ENCODE results near the gene DPYD. TPM values are rescaled to one million over a fixed set of nuclear protein-coding genes. Genes with fewer than 3 reads are reported as not detected.

DPYD gene
- total and polyA plus RNA-seq, 10 of the 15 experiments (the other 5 are each of a cell fraction or from before 2014, with no cell fraction given): 5.7 to 23.8 (median 10.2) TPM

DNA sequence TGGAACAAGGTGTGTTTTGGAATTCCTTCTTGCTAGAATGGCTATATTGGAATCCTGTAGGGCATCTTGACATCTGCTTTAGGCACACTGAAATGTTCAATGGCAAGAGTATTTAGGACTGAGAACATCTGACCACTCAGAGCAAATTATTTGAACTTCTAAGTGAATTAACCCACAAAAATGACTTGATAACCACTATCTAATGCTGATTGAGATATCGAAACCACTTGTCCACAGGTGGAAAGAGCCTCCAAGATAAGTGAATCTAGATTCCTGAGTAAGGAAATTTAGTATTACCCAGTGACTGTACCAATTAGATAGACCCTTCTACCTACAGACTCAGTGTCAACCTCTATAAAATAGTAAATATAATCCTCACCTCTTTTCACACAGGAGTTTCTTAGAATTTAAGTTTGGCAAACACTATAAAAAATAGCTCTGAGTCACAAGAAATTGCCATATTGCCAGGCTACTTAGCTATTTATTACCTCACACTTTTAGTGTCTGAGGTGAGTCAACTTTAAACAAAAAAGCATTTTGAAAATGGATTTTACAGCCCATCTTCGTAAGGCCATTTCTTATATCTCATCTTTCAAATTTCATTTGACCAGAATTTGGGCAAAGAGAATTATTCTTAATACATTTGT lies 777.5 kb downstream of the DPYD start (continued):
- TF ChIP-seq ZNF622 (IDR thresholded peaks at IDR 0.05): no peak
- TF ChIP-seq, protein P1, sequence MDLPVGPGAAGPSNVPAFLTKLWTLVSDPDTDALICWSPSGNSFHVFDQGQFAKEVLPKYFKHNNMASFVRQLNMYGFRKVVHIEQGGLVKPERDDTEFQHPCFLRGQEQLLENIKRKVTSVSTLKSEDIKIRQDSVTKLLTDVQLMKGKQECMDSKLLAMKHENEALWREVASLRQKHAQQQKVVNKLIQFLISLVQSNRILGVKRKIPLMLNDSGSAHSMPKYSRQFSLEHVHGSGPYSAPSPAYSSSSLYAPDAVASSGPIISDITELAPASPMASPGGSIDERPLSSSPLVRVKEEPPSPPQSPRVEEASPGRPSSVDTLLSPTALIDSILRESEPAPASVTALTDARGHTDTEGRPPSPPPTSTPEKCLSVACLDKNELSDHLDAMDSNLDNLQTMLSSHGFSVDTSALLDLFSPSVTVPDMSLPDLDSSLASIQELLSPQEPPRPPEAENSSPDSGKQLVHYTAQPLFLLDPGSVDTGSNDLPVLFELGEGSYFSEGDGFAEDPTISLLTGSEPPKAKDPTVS (IDR thresholded peaks at IDR 0.05; ENCODE audit: low read depth, low read length): no peak

DNA sequence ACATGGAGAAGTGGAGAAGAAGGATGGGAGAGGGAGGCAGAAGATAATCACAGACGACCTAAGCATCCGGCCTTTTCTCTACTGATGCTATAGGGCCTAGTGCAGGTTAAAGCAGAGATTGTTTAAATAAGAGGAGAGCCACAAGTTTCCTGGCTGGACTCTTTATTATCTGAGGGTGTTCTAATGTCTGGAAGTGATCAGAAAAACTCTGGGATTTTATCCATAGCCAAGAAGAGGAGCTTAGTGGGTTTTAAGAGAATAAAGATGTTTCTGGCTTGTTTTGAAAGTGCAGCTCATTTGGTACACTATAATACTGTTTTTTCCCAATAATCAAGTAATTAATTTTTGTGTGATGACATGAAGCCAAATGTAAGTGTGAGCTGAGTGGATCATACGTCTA lies 780.2 kb downstream of the DPYD start:
- Histone ChIP-seq H3K36me3 (ENCODE audit: control insufficient read depth in 2 of 2, insufficient read depth in 2 of 2, low read length in 1 of 2) (no peaks in the 10 kb centered on the region), H3K27me3 (replicated peaks in 1 of 2; ENCODE audit: control insufficient read depth in 2 of 2, insufficient read depth in 2 of 2, low read length in 1 of 2) (no peaks in the 10 kb centered on the region), H3K4me2 (ENCODE audit: control insufficient read depth, insufficient read depth) (no peak overlapping the region), H4K20me1 (ENCODE audit: control insufficient read depth, insufficient read depth) (no peaks in the 10 kb centered on the region), H3K9ac (ENCODE audit: control insufficient read depth, insufficient read depth, low read length) (no peak overlapping the region), H3K9me3 (replicated peaks; ENCODE audit: control insufficient read depth, insufficient read depth, low read length) (no peaks in the 10 kb centered on the region), H3K4me1 (ENCODE audit: control insufficient read depth, insufficient read depth, low read length) (peaks cover 2% of the 10 kb centered on the region; the same call in 1 of the 2 replicates), H2AFZ (ENCODE audit: control insufficient read depth, low read depth, low read length) (no peak overlapping the region), H3K4me3 (no peak overlapping the region), H3K79me2 (ENCODE audit: control insufficient read depth, insufficient read depth, low read length) (no peaks in the 10 kb centered on the region), H3K27ac (ENCODE audit: control insufficient read depth, insufficient read depth) (no peak overlapping the region)
- in situ Hi-C loops (cut with MboI) (loop anchor here (10.0 kb wide), 1 partner anchor 904 kb away; no protein-coding TSS in a partner anchor), intact Hi-C loops (cut with micrococcal nuclease; ENCODE audit: unreplicated experiment) (no loop called here)
- BruUV-seq (replicated peaks): no TSS peak
- TF ChIP-seq TCF12 (IDR thresholded peaks at IDR 0.05; ENCODE audit: low read depth, low read length) (no peak), IRF4 (IDR thresholded peaks at IDR 0.05; ENCODE audit: low read depth, low read length) (no peak), SMAD1 (IDR thresholded peaks at IDR 0.05; ENCODE audit: low read depth, partially characterized antibody) (no peak), ASH2L (IDR thresholded peaks at IDR 0.05; ENCODE audit: borderline replicate concordance, low read depth) (no peak), STAT3 (IDR thresholded peaks at IDR 0.05; ENCODE audit: low read depth, low read length) (no peak), SPI1 (IDR thresholded peaks at IDR 0.05; ENCODE audit: borderline replicate concordance, insufficient read depth, low read depth, low read length) (no peak), SUPT20H (IDR thresholded peaks at IDR 0.05; ENCODE audit: borderline replicate concordance, control insufficient read depth, low read depth, low read length) (no peak), ESRRA (IDR thresholded peaks at IDR 0.05; ENCODE audit: low read length) (no peak), NR2C1 (IDR thresholded peaks at IDR 0.05) (no peak)
- TF ChIP-seq, protein P2, sequence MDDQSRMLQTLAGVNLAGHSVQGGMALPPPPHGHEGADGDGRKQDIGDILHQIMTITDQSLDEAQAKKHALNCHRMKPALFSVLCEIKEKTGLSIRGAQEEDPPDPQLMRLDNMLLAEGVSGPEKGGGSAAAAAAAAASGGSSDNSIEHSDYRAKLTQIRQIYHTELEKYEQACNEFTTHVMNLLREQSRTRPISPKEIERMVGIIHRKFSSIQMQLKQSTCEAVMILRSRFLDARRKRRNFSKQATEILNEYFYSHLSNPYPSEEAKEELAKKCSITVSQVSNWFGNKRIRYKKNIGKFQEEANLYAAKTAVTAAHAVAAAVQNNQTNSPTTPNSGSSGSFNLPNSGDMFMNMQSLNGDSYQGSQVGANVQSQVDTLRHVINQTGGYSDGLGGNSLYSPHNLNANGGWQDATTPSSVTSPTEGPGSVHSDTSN (IDR thresholded peaks at IDR 0.05; ENCODE audit: insufficient replicate concordance, low read depth, low read length): no peak
- RAD21 ChIA-PET (ENCODE audit: unreplicated experiment): interaction anchor here (1.5 kb wide), 1 partner anchor 103 kb away, joined by 4 read pairs; no protein-coding TSS in a partner anchor
- 43% methylated on average over 3 of the region's 3 CpGs for WGBS (ENCODE audit: insufficient coverage, insufficient replicate concordance, low lambda C conversion rate, missing lambda C conversion rate)
- no peak for FAIRE-seq
- CTCF ChIA-PET: interaction anchor here (0.7 to 2.2 kb wide), 3 partner anchors 10 to 401 kb away, joined by 3 to 10 read pairs (median 3); no protein-coding TSS in a partner anchor
- ATAC-seq: no peak
- POLR2A ChIA-PET: interaction anchor here (0.5 kb wide), 1 partner anchor 62 kb away, joined by 3 read pairs; no protein-coding TSS in a partner anchor
- SMC1A ChIA-PET (ENCODE audit: uncharacterized antibody, unreplicated experiment): interaction anchor here (0.8 kb wide), 1 partner anchor 103 kb away, joined by 3 read pairs; no protein-coding TSS in a partner anchor
- no peak for DNase-seq (ENCODE audit: low read depth, low spot score)

Data from GM12878 (cell line).